GM12878 (cell line): Measurements from ENCODE around the gene KDM8. TPM values are rescaled to one million over a fixed set of nuclear protein-coding genes. Genes with fewer than 3 reads are reported as not detected.

Experiments
- ATAC-seq: fragments of 200-7000 bp; cut with Tn5 transposase; 3 replicates; pipeline ENCODE4 v1.9.1; 2020; ENCODE audit warnings: mild to moderate bottlenecking, moderate library complexity
- BruUV-seq: library from RNA; stranded (reverse); fragments of 400-500 nt; replicated peaks from 2 replicates; lab custom pipeline; 2021; lab: Mats Ljungman, UMichigan
- CTCF ChIA-PET: fragments of 300-600 bp; sonication (Branson Sonifier 250); formaldehyde crosslinking; extraction: SDS; loops from one replicate; lab custom pipeline; 2021; ENCODE audit warnings: inconsistent platforms; lab: Yijun Ruan, JAX
- POLR2A ChIA-PET: fragments of 350-600 bp; formaldehyde crosslinking; extraction: SDS; loops from one replicate; lab custom pipeline; 2021; ENCODE audit warnings: inconsistent platforms; lab: Charles Lee
- RAD21 ChIA-PET: fragments of 300-600 bp; sonication (Branson Sonifier 250); formaldehyde crosslinking; loops from one replicate; lab custom pipeline; 2023; ENCODE audit warnings: antibody characterized with exemption; ENCODE audit not compliant: unreplicated experiment; lab: Charles Lee
- SMC1A ChIA-PET: fragments of 300-600 bp; sonication (Branson Sonifier 250); formaldehyde crosslinking; loops from one replicate; lab custom pipeline; 2023; ENCODE audit not compliant: unreplicated experiment, uncharacterized antibody; lab: Charles Lee
- DNase-seq: peaks from one replicate; pipeline ENCODE4 v3.0.0-alpha.2; 2011; ENCODE audit warnings: low read depth, low spot score
- FAIRE-seq: peaks from 3 replicates; lab custom pipeline; 2011; peaks lifted over from hg19 to GRCh38; lab: Jason Lieb, UNC
- H2AFZ ChIP-seq: 2 replicates; pipeline ENCODE4 v1.6.0; 2011; ENCODE audit warnings: low read depth, low read length, control low read depth; ENCODE audit not compliant: control insufficient read depth
- H3K27ac ChIP-seq: 2 replicates; pipeline ENCODE4 v1.5.1; 2011; ENCODE audit warnings: control low read depth; ENCODE audit not compliant: control insufficient read depth, insufficient read depth
- H3K27me3 ChIP-seq, 2 experiments: replicated peaks in 1 of 2; 2 replicates each; pipeline versions ENCODE4 v1.6.0 to v1.6.1; 2011; ENCODE audit warnings: low read length in 1 of 2; ENCODE audit not compliant: control insufficient read depth in 2 of 2, insufficient read depth in 2 of 2
- H3K36me3 ChIP-seq, 2 experiments: 2 replicates each; pipeline ENCODE4 v1.5.1; 2011; ENCODE audit warnings: low read length in 1 of 2; ENCODE audit not compliant: control insufficient read depth in 2 of 2, insufficient read depth in 2 of 2
- H3K4me1 ChIP-seq: 2 replicates; pipeline ENCODE4 v1.6.1; 2011; ENCODE audit warnings: mild to moderate bottlenecking, low read length, moderate library complexity, mixed read lengths; ENCODE audit not compliant: control insufficient read depth, insufficient read depth
- H3K4me2 ChIP-seq: 2 replicates; pipeline ENCODE4 v1.6.0; 2011; ENCODE audit warnings: control low read depth; ENCODE audit not compliant: control insufficient read depth, insufficient read depth
- H3K4me3 ChIP-seq: fragments of 200-600 bp; sonication (generic); 2 replicates; pipeline ENCODE4 v1.5.1; 2016
- H3K79me2 ChIP-seq: 2 replicates; pipeline ENCODE4 v1.6.0; 2011; ENCODE audit warnings: low read length; ENCODE audit not compliant: control insufficient read depth, insufficient read depth
- H3K9ac ChIP-seq: 2 replicates; pipeline ENCODE4 v1.8.0; 2011; ENCODE audit warnings: low read length, control low read depth, mixed read lengths; ENCODE audit not compliant: control insufficient read depth, insufficient read depth
- H3K9me3 ChIP-seq: replicated peaks from 3 replicates; pipeline ENCODE4 v1.5.1; 2011; ENCODE audit warnings: mild to moderate bottlenecking, low read length; ENCODE audit not compliant: control insufficient read depth, insufficient read depth
- H4K20me1 ChIP-seq: 2 replicates; pipeline ENCODE4 v1.6.0; 2011; ENCODE audit not compliant: control insufficient read depth, insufficient read depth
- CEBPB ChIP-seq, 2 experiments: fragments of 150-350 bp in 1 of 2; IDR thresholded peaks; 2 replicates each; pipeline ENCODE4 v1.6.1; 2012 to 2014; ENCODE audit warnings: low read depth in 2 of 2, low read length in 2 of 2, borderline replicate concordance in 1 of 2, inconsistent platforms in 1 of 2
- SREBF2 ChIP-seq: IDR thresholded peaks from 2 replicates; pipeline ENCODE4 v1.6.1; 2012; ENCODE audit warnings: mild to moderate bottlenecking, low read length
- WGBS: methylation state at CpG from one replicate; pipeline ENCODE4 v1.1.6; 2016; ENCODE audit warnings: low lambda C conversion rate; ENCODE audit not compliant: insufficient replicate concordance, insufficient coverage; ENCODE audit errors: missing lambda C conversion rate; 5-methylcytosine and 5-hydroxymethylcytosine counted together
- in situ Hi-C: fragments of 300-500 bp; cut with MboI; formaldehyde crosslinking; loops from 9 replicates; pipeline ENCODE4 v1.14.3; 2018; ENCODE audit warnings: mixed read lengths
- intact Hi-C: fragments of 100-400 bp; cut with micrococcal nuclease; formaldehyde crosslinking; loops from one replicate; pipeline ENCODE4 v1.14.2; 2022; ENCODE audit not compliant: unreplicated experiment
- polyA plus RNA-seq, 11 experiments: library from polyadenylated mRNA; depleted of rRNA in 4 of 11; unstranded in 6 of 11; stranded (reverse) in 5 of 11; fragments of >200 nt; fragmentation: Nextera tagmentation in 4 of 11; fragmentation: Illumina TruSeq in 1 of 11; extraction: Ambion mirVana in 4 of 11; extraction: Trizol in 1 of 11; gene quantifications; 1 replicate in 1 of 11; 2 replicates in 10 of 11; pipeline versions ENCODE4 v1.2.1 to v1.2.3, GENCODE V29; 2011 to 2016; ENCODE audit warnings: inconsistent platforms in 2 of 11, missing spikeins in 2 of 11, low read depth in 1 of 11
- total RNA-seq, 4 experiments: library from RNA; depleted of rRNA in 3 of 4; stranded (reverse); fragments of >200 nt in 3 of 4; fragmentation: Illumina TruSeq in 1 of 4; extraction: Trizol in 1 of 4; gene quantifications; 2 replicates each; pipeline versions ENCODE4 v1.2.1 to v1.2.3, GENCODE V29; 2013 to 2021

Gene KDM8
- total and polyA plus RNA-seq, 10 of the 15 experiments (the other 5 are each of a cell fraction or from before 2014, with no cell fraction given) = 0.79 to 8.9 (median 5.8) TPM

- no TSS peak for BruUV-seq
- ATAC-seq = no peak
- Histone ChIP-seq H3K79me2 (no peaks in the 10 kb centered on the region), H3K9ac (no peak overlapping the region), H3K4me1 (no peaks in the 10 kb centered on the region), H3K4me2 (no peak overlapping the region), H3K4me3 (no peak overlapping the region), H3K27ac (no peak overlapping the region), H4K20me1 (no peaks in the 10 kb centered on the region), H2AFZ (no peak overlapping the region), H3K27me3 (no peaks in the 10 kb centered on the region), H3K36me3 (peaks cover 0 to 3% of the 10 kb centered on the region in 2 experiments; a peak in 2 of 4 replicates), H3K9me3 (no peaks in the 10 kb centered on the region)
- intact Hi-C loops (no loop called here), in situ Hi-C loops (no loop called here)
- WGBS = 83% methylated on average over 8 of the region's 8 CpGs
- DNase-seq = no peak
- RAD21 ChIA-PET = interaction anchor here (1.2 to 1.4 kb wide), 2 partner anchors 11 to 13 kb away, joined by 3 to 4 read pairs; no protein-coding TSS in a partner anchor
- POLR2A ChIA-PET = interaction anchor here (0.9 to 1.5 kb wide), 3 partner anchors 10 to 106 kb away, joined by 3 to 8 read pairs (median 5); partner anchors contain the start of gene KDM8
- TF ChIP-seq CEBPB (IDR thresholded peaks at IDR 0.05; ENCODE audit: borderline replicate concordance in 1 of 2, low read depth in 2 of 2, low read length in 2 of 2) (no peak), SREBF2 (no peak)
- SMC1A ChIA-PET = interaction anchor here (0.9 to 1.2 kb wide), 4 partner anchors 23 to 230 kb away, joined by 3 to 5 read pairs (median 3); no protein-coding TSS in a partner anchor
- FAIRE-seq = no peak
- CTCF ChIA-PET = interaction anchor here (1.4 to 2.7 kb wide), 3 partner anchors 14 to 146 kb away, joined by 3 to 6 read pairs (median 4); no protein-coding TSS in a partner anchor
Measured at GRCh38 chr16:27221576-27222248, 18.4 kb downstream of the KDM8 start.
